Mucosa of descending colon (tissue), 3 donors: ENCODE data around the gene AASDH. TPM values are rescaled to one million over a fixed set of nuclear protein-coding genes. Genes with fewer than 3 reads are reported as not detected.

Experiments
- ATAC-seq: fragments of 200-7000 bp; cut with Tn5 transposase; one replicate; pipeline ENCODE4 v1.9.1; 2020; ENCODE audit warnings: mild to moderate bottlenecking, moderate library complexity
- DNase-seq, 3 donors: peaks; one replicate each; pipeline ENCODE4 v3.0.0-alpha.2; 2020
- H3K36me3 ChIP-seq: fragments of 200-600 bp; one replicate; pipeline ENCODE4 v1.8.0; 2021; ENCODE audit warnings: low read depth, mild to moderate bottlenecking
- H3K4me1 ChIP-seq: fragments of 200-600 bp; one replicate; pipeline ENCODE4 v1.8.0; 2021; ENCODE audit warnings: low read depth, mild to moderate bottlenecking
- H3K4me3 ChIP-seq: fragments of 200-600 bp; one replicate; pipeline ENCODE4 v1.8.0; 2021; ENCODE audit warnings: mild to moderate bottlenecking
- H3K9me3 ChIP-seq: fragments of 200-600 bp; one replicate; pipeline ENCODE4 v1.8.0; 2021; ENCODE audit warnings: mild to moderate bottlenecking
- CTCF ChIP-seq: fragments of 200-600 bp; IDR thresholded peaks from one replicate; pipeline ENCODE4 v1.8.0; 2022; ENCODE audit warnings: antibody characterized with exemption, mild to moderate bottlenecking
- intact Hi-C, 2 donors: fragments of 100-400 bp; cut with DNase I in 1 of 2; cut with micrococcal nuclease in 1 of 2; formaldehyde crosslinking; loops; one replicate each; pipeline versions ENCODE4 v1.11.0 to v1.11.1; 2022; cut with DNase I, micrococcal nuclease
- total RNA-seq, 3 donors: library from RNA; stranded (reverse); fragmentation: NEBNext Ultra II Directional in 2 of 3; extraction: Animal tissue kit (Norgen Biotek cat#: 25700) in 2 of 3; gene quantifications; one replicate each; pipeline versions ENCODE4 v1.2.1 to v1.2.4, GENCODE V29; 2021 to 2023
- donor health status: DM: no; HTN: no; CAD: no; lungs with moderate emphysema.
- donor health status: DM: no; HTN: no; CAD: no.
- donor health status: DM: no; HTN: yes; CAD: no.

The AASDH gene
- total RNA-seq, 3 donors from 2014 or later = 8.9 to 9.6 (median 9.2) TPM

GRCh38 chr4:56345458-56345857 lies 41.8 kb downstream of the AASDH start:
- H3K9me3 ChIP-seq = no peaks in the 10 kb centered on the region
- intact Hi-C loops = no loop called here
- no peak for ATAC-seq
- no peak for DNase-seq
- no peak for TF ChIP-seq CTCF
- no peak overlapping the region for H3K4me3 ChIP-seq
- no peaks in the 10 kb centered on the region for H3K36me3 ChIP-seq
- no peaks in the 10 kb centered on the region for H3K4me1 ChIP-seq

- DNase-seq = no peak
- no peaks in the 10 kb centered on the region for H3K9me3 ChIP-seq
- no peak overlapping the region for H3K4me3 ChIP-seq
- no peaks in the 10 kb centered on the region for H3K36me3 ChIP-seq
- ATAC-seq = no peak
- no peaks in the 10 kb centered on the region for H3K4me1 ChIP-seq
- intact Hi-C loops = no loop called here
- TF ChIP-seq CTCF = no peak
Observed at GRCh38 chr4:56342746-56343145, 44.5 kb downstream of the AASDH start.

- DNase-seq (no peak), ATAC-seq (no peak)
- Histone ChIP-seq H3K4me3 (no peak overlapping the region), H3K36me3 (no peaks in the 10 kb centered on the region), H3K4me1 (no peaks in the 10 kb centered on the region), H3K9me3 (no peaks in the 10 kb centered on the region)
- intact Hi-C loops = no loop called here
- no peak for TF ChIP-seq CTCF
Observed at GRCh38 chr4:56330691-56331090, 56.6 kb downstream of the AASDH start.

- Histone ChIP-seq H3K4me3 (no peak overlapping the region), H3K4me1 (no peaks in the 10 kb centered on the region), H3K9me3 (no peaks in the 10 kb centered on the region), H3K36me3 (no peaks in the 10 kb centered on the region)
- TF ChIP-seq CTCF = no peak
- ATAC-seq = no peak
- intact Hi-C loops = no loop called here
- DNase-seq = no peak
Observed at GRCh38 chr4:56326363-56326762, 60.9 kb downstream of the AASDH start.

GRCh38 chr4:56324011-56324610 lies 63.2 kb downstream of the AASDH start:
- Histone ChIP-seq H3K9me3 (no peaks in the 10 kb centered on the region), H3K36me3 (no peaks in the 10 kb centered on the region), H3K4me3 (no peak overlapping the region), H3K4me1 (no peaks in the 10 kb centered on the region)
- intact Hi-C loops = no loop called here
- ATAC-seq (no peak), DNase-seq (no peak)
- TF ChIP-seq CTCF = no peak

GRCh38 chr4:56323327-56323726 lies 64.0 kb downstream of the AASDH start:
- H3K4me1 ChIP-seq = no peaks in the 10 kb centered on the region
- ATAC-seq (no peak), DNase-seq (no peak)
- no peaks in the 10 kb centered on the region for H3K36me3 ChIP-seq
- no peak overlapping the region for H3K4me3 ChIP-seq
- no peaks in the 10 kb centered on the region for H3K9me3 ChIP-seq
- TF ChIP-seq CTCF = no peak
- intact Hi-C loops = no loop called here
